Psoas muscle (tissue), 8 donors: Measurements from ENCODE around the gene HNRNPA1. TPM values are rescaled to one million over a fixed set of nuclear protein-coding genes. Genes with fewer than 3 reads are reported as not detected.
"Not testable (repeated sequence)": the region's sequence is repeated elsewhere in the genome, so short reads cannot be mapped to it uniquely, and the experiment has no call there.

Experiments used
- ATAC-seq, 4 donors: fragments of 200-7000 bp; cut with Tn5 transposase; one replicate each; pipeline ENCODE4 v1.9.1; 2020; ENCODE audit warnings: moderate library complexity in 3 of 4, mild to moderate bottlenecking in 2 of 4
- DNase-seq, 2 donors: peaks; one replicate each; pipeline ENCODE4 v3.0.0-alpha.2; 2020
- H3K27ac ChIP-seq: fragments of 200-600 bp; one replicate; pipeline ENCODE4 v1.8.0; 2022
- H3K27me3 ChIP-seq, 3 donors: fragments of 200-600 bp in 1 of 3; one replicate each; pipeline versions ENCODE4 v1.6.1 to v1.8.0; 2013 to 2022; ENCODE audit warnings: low read length in 2 of 3, mild to moderate bottlenecking in 2 of 3, moderate library complexity in 1 of 3; ENCODE audit not compliant: insufficient read depth in 3 of 3
- H3K36me3 ChIP-seq, 2 donors: fragments of 200-600 bp in 1 of 2; one replicate each; pipeline versions ENCODE4 v1.6.1 to v1.8.0; 2013 to 2022; ENCODE audit warnings: low read depth in 1 of 2, mild to moderate bottlenecking in 1 of 2, moderate library complexity in 1 of 2; ENCODE audit not compliant: insufficient read depth in 1 of 2
- H3K4me1 ChIP-seq: fragments of 200-600 bp; one replicate; pipeline ENCODE4 v1.8.0; 2022
- H3K4me3 ChIP-seq: fragments of 200-600 bp; one replicate; pipeline ENCODE4 v1.8.0; 2022; ENCODE audit warnings: mild to moderate bottlenecking
- H3K9me3 ChIP-seq: fragments of 200-600 bp; one replicate; pipeline ENCODE4 v1.8.0; 2022
- CTCF ChIP-seq: fragments of 200-600 bp; IDR thresholded peaks from one replicate; pipeline ENCODE4 v1.8.0; 2022; ENCODE audit warnings: antibody characterized with exemption
- WGBS, 3 donors: extraction: QIAGEN DNeasy Blood & Tissue Kit; methylation state at CpG; one replicate each; pipeline versions ENCODE4 v1.1.6 to v1.1.7; 2013; 5-methylcytosine and 5-hydroxymethylcytosine counted together
- intact Hi-C, 2 donors: fragments of 100-400 bp; cut with DNase I; formaldehyde crosslinking; loops; one replicate each; pipeline versions ENCODE4 v1.11.0 to v1.14.2; 2022
- polyA plus RNA-seq, 3 donors: library from polyadenylated mRNA; stranded (reverse); fragments of 200-250 nt; gene quantifications; one replicate each; pipeline ENCODE4 v1.2.3, GENCODE V29; 2013
- total RNA-seq, 4 donors: library from RNA; stranded (reverse); fragmentation: NEBNext Ultra II Directional in 2 of 4; extraction: Animal tissue kit (Norgen Biotek cat#: 25700) in 2 of 4; gene quantifications; one replicate each; pipeline versions ENCODE4 v1.2.1 to v1.2.4, GENCODE V29; 2021 to 2023
- donor health status: healthy with polysubstance abuse.
- donor health status: DM: no; HTN: no; CAD: no; lungs with moderate emphysema.
- donor health status: Bipolar disorder and iron deficiency.
- donor health status: healthy.
- donor health status: DM: yes; HTN: yes; CAD: no.
- donor health status: DM: no; HTN: no; CAD: no.
- donor health status: DM: no; HTN: no; CAD: no.
- donor health status: DM: yes; HTN: yes; CAD: no.

Gene HNRNPA1
- total and polyA plus RNA-seq, 7 donors, result 282 to 826 (median 453) TPM

- ATAC-seq, result peak; percentile 97 to 99 (median 98)
Observed at GRCh38 chr12:54324617-54325441, 44.3 kb downstream of the HNRNPA1 start, which contains the start of gene COPZ1. Gene COPZ1, plus strand, starts transcription at chr12:54325131. Its CDS starts 33 bp downstream, at chr12:54325164.

GRCh38 chr12:54325442-54326109 is 45.0 kb downstream of the HNRNPA1 start:
- Histone ChIP-seq H3K27ac (peak overlapping the region; percentile 91), H3K36me3 (peaks cover 0 to 18% of the 10 kb centered on the region in 2 donors), H3K4me3 (peak overlapping the region; percentile 87), H3K4me1 (peaks cover 41% of the 10 kb centered on the region)
- not testable (repeated sequence) for H3K9me3 ChIP-seq, H3K27me3 ChIP-seq, ATAC-seq, DNase-seq
- WGBS, 3 donors, result 38 to 42% (median 41%) methylated on average over 22 of the region's 22 CpGs
- intact Hi-C loops, result loop anchor here in 1 of 2 donors (5.0 kb wide), 2 partner anchors 38 to 103 kb away; no protein-coding TSS in a partner anchor

More at GRCh38 chr12:54324617-54325441, 44.3 kb downstream of the HNRNPA1 start, which contains the start of gene COPZ1:
- peak; percentile 69 for TF ChIP-seq CTCF
- Histone ChIP-seq H3K4me1 (peaks cover 33% of the 10 kb centered on the region), H3K9me3 (no peaks in the 10 kb centered on the region), H3K27me3 (no peaks in the 10 kb centered on the region), H3K36me3 (peaks cover 0 to 14% of the 10 kb centered on the region in 2 donors), H3K4me3 (peak within 1 kb of the TSS; percentile 87), H3K27ac (peak within 1 kb of the TSS; percentile 91)
- 1% methylated on average over 34 of the region's 34 CpGs for WGBS, 3 donors
- intact Hi-C loops, result loop anchor here in 1 of 2 donors (5.0 kb wide), 3 partner anchors 38 to 103 kb away; no protein-coding TSS in a partner anchor
- peak; percentile 93 to 95 for DNase-seq

DNA sequence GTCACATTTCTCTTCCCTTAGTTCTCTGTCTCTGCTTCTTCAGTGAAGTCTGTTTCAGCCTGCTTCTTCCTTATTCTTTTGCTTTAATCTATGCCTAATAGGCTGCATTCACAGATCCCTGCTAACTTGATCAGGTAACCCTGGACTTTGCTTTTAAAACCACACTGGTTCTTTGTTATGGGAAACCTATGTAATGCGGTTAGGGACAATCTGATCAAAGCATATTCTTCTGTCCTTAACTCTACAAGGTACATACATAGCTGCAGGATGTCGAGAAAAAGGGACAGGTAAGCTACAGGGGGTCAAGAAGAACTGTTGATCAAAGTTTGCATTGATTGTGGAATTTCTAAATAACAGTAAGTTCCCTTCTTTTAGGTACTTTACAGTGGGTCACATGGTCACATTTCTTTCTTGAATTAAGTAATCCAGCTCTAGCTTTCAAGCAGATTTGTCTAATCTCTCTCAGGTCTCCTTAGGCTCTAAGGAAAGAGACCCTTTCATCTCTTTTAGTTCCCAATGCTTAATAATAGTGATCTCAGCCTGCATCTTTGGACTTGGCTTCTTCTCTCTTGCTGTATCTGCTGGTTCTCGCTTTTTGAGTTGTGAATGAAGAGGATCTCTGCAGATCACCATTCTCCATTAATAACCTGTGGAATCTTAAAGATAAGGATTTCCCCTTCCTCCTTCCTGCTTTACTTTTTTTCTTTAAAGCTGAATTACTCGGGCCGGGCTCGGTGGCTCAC is 48.2 kb downstream of the HNRNPA1 start:
- Histone ChIP-seq H3K4me3 (peak overlapping the region; percentile 6), H3K4me1 (peaks cover 45% of the 10 kb centered on the region), H3K36me3 (peaks cover 0 to 20% of the 10 kb centered on the region in 2 donors), H3K27ac (no peak overlapping the region), H3K9me3 (no peaks in the 10 kb centered on the region), H3K27me3 (no peaks in the 10 kb centered on the region)
- intact Hi-C loops, result loop anchor here in 1 of 2 donors (5.0 kb wide), 2 partner anchors 41 to 106 kb away; no protein-coding TSS in a partner anchor
- WGBS, 3 donors, result 71 to 82% (median 80%) methylated on average over 6 of the region's 6 CpGs
- no peak for DNase-seq
- ATAC-seq, result no peak
- no peak for TF ChIP-seq CTCF

GRCh38 chr12:54329759-54330158 is 49.2 kb downstream of the HNRNPA1 start:
- no peak for DNase-seq
- Histone ChIP-seq H3K27me3 (no peaks in the 10 kb centered on the region), H3K9me3 (no peaks in the 10 kb centered on the region), H3K4me1 (peaks cover 42% of the 10 kb centered on the region), H3K4me3 (no peak overlapping the region), H3K36me3 (peaks cover 0 to 20% of the 10 kb centered on the region in 2 donors), H3K27ac (no peak overlapping the region)
- no peak for TF ChIP-seq CTCF
- ATAC-seq, result no peak
- WGBS, 3 donors, result 62 to 71% (median 66%) methylated on average over 5 of the region's 5 CpGs
- intact Hi-C loops, result loop anchor here in 1 of 2 donors (5.0 kb wide), 2 partner anchors 42 to 107 kb away; no protein-coding TSS in a partner anchor
